ENCODE results near the gene DACT2.
"Not testable (repeated sequence)": the region's sequence is repeated elsewhere in the genome, so short reads cannot be mapped to it uniquely, and the experiment has no call there.

DACT2 gene

DNA sequence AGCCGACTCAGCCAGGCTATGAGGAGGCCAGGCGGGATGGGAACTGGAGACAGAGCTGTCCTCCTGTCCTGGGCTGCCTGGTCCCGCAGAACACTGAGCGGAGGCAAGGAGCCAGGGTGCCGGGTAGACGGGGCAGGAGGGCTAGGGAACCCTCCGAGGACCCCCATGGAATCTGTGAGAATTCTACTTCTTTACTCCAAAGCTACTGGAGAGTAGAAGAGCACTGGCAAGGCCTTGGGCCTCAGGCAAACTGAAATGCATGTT, 14.9 kb downstream of the DACT2 start:
- DNase-seq (ENCODE audit: low read depth in 3 of 3, low spot score in 1 of 3), result no peak

DNA sequence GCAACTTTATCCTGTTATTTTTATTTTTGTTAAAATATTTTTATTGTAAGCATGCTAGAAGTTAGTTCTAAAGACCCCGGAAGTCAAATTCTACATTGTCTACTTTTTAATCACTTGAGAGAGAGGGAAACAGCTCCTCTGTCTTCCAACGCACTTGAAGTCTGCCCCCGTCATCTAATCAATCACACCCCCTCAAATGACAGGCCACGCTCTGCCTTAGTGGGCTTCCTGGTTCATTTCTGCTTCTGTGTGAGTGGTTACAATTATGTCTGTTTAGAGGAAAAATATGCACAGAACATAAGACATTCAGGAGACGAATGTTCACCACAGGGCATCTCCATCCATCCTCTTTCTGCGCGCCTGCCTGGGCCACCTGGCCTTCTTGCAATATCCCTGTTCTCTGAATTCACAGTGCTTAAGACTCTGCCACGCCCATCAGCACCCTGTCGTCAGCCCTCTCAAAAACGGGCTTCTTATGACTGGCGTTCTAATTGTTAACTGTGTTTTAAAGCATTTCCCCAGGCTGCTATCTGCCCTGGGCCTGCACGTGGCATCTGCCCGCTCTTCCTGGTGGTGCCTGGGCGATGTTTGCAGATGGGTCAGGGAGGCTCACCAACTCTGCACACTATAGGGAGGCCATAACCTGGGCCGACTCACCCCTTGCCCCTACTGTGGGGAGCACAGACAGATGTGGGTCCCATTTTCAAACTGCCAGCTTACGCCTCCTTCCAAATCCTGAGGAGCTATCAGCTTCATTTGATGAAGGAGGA, 15.4 kb downstream of the DACT2 start:
- DNase-seq (ENCODE audit: low read depth in 3 of 3, low spot score in 1 of 3), result no peak

- no peak for DNase-seq (ENCODE audit: low read depth in 3 of 3, low spot score in 1 of 3)
Observed at GRCh38 chr6:168302534-168302933, 17.0 kb downstream of the DACT2 start.

DNA sequence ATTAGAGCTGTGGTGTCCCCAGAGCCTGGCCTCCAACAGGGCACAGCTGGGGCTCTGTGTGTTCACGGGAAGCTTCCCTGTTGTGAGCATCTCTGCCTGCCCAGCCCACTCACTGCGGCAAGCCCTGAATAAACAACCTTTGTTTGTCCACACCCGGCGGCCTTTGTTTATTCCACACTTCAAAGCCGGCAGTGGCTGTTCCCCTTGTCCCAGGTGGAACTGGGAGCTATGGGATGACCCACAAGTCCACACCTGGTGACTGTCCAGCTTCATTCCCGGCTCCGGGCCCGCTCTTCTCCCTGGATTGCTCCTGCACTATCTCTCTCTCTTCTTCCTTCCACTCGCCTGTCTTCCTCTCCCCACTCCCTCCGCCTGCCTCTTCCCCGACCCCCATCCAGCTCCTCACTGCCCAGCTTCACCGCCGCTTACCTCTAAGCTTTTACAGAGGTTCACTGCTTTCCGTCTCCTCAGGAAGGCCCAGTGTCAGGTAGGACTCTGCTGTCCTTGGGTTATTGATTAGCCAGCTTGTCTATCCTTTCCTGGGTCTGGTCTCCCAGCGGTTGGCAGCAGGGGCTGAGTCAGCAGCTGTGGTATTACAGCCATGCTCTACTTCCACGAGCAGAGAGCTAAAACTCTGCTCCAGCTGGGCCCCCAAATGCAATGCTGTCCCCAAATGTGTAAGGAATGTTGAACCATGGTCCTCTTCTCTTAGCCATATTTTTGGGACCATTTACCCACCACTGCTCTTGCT, 17.8 kb downstream of the DACT2 start:
- DNase-seq (ENCODE audit: low read depth in 3 of 3, low spot score in 1 of 3), result no peak

GRCh38 chr6:168300975-168301647, 18.5 kb downstream of the DACT2 start:
- no peak for DNase-seq (ENCODE audit: low read depth in 3 of 3, low spot score in 1 of 3)

- no peak for DNase-seq (ENCODE audit: low read depth in 3 of 3, low spot score in 1 of 3)
Observed at GRCh38 chr6:168299541-168300511, 19.8 kb downstream of the DACT2 start.

DNA sequence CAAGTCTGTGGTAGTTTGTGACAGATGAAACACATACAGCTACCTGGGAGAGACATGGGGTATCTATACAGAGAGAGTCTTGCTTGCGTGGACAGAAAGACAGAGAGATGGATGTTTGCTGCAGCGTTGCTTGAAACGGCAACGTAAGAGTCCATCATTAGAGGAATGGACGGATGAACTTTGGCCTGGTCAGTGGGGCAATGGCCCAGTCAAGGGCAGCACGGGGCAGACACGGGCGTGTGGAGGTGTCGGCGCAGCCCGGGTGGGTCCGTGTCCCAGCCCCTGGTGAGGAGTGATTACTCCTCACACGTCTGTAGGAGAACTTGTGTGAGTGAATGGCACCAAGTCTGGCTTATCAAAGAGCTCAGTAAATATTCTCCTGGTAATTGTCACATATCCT, 21.9 kb downstream of the DACT2 start:
- DNase-seq (ENCODE audit: low read depth in 3 of 3, low spot score in 1 of 3), result no peak

- no peak for DNase-seq (ENCODE audit: low read depth in 3 of 3, low spot score in 1 of 3)
Observed at GRCh38 chr6:168294901-168295300, 24.7 kb downstream of the DACT2 start.

DNA sequence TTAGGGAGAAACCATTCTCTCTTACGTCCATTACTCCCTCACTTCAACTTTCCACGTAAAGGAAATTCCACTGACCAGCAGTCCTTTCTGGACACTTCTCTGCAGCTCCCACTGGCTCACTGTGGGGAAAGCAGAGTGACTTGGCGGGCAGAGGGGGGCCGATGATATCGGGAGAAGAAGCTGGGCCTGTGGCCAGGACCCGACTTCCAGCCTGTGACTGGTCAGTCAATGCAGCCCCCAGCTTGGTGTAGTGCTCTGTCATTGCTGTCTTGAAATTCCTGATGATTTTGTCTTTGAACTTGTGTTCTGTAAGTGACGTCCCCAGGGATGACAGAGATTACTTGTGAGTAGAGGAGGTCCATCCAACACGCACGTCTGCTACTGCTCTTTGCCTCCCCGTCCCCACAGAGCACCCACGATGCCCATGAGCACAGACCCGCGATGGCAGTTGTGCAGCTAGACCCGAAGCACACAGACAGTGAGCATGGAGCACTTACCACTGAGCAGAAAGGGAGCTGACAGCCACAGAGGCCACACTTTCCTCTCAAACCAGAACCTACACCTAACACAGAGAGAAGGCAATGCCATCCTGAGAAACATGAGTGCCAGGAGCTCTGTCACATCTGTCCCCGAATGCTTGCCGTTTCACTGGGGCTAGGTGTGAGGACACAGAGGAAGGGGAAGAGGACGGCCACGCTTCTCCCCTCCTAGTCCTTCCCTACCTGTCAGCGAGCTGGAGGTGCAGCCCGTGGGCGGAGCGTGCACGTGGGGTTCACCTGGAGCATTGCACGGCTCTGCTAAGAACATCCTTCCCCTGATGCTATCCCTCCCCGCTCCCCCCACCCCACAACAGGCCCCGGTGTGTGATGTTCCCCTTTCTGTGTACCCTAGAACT, 25.7 kb downstream of the DACT2 start:
- no peak for DNase-seq (ENCODE audit: low read depth in 3 of 3, low spot score in 1 of 3)

DNA sequence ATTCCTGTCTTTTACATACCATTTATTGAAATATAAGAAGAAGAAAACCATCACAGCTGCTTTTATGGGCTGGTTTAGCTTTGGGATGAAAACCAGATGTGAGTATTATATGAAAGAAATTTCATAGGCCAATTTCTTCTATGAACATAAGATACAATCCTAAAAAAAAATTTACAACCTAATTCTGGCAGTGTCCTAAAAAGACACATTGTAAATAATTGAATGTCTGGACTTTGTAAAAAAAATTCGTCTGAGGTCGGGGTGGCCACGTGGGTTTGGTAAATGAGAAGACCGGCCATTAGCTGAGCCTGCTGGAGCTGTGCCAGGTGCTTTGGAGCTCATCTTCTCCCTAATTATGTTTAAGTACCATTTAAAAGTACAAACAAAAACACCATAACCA, 26.8 kb downstream of the DACT2 start:
- DNase-seq (ENCODE audit: low read depth in 3 of 3, low spot score in 1 of 3), result no peak

DNA sequence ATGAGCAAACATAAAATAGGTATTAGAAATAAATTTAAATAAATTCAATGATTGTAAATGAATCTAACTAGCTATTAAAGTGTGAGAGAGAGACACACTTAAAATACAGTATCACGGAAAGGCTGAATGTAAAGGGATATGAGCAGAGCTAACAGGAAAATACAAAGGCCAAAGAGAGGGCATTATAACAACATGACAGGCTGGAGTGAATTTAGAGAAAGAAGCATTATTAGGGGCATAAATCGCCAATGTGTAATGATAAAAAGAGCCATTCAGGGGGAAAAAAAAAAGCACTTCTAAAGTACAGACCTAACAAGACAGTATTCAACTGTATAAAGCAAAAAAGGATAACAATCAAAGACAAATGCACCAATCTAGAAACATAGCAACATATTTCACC, 28.1 kb downstream of the DACT2 start:
- no peak for DNase-seq (ENCODE audit: low read depth in 3 of 3, low spot score in 1 of 3)

DNA sequence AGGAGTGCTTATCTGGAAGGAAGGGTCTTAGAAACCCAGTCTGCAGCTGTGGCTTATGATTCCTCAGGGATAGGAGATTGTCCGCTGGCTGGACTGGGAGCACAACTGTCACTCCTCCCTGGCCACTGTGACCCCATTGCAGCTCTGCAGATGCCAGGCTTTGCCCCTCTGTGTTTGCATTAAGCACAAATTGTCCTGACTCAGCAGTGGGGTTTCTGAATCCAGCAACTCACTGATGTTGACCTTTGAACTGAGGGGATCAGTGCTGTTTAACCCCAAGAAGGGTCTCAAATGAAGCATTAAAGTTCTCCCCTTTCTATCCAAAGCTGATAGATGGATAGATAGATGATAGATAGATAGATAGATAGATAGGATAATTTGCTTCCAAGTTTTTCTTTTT, 29.5 kb downstream of the DACT2 start:
- DNase-seq (ENCODE audit: low read depth in 3 of 3, low spot score in 1 of 3), result no peak

DNA sequence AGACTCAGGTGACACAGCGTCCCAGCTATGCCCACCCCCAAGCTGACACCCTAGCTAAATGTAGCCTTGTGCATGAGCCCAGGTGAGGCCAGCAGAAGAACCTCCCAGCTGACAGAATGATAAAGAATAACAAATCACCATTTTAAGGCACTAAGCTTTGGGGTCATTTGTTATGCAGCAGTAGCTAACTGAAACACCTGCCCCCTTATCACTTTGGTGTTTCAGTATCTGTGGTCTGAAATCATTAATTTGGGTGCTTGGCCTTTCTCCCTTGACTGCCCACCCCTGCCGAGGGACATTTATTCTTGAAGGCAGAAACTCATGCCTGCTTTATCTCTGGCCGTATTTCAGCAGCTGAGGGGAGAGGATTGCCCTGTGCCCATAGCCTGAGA, 30.0 kb downstream of the DACT2 start:
- no peak for DNase-seq (ENCODE audit: low read depth in 3 of 3, low spot score in 1 of 3)

DNA sequence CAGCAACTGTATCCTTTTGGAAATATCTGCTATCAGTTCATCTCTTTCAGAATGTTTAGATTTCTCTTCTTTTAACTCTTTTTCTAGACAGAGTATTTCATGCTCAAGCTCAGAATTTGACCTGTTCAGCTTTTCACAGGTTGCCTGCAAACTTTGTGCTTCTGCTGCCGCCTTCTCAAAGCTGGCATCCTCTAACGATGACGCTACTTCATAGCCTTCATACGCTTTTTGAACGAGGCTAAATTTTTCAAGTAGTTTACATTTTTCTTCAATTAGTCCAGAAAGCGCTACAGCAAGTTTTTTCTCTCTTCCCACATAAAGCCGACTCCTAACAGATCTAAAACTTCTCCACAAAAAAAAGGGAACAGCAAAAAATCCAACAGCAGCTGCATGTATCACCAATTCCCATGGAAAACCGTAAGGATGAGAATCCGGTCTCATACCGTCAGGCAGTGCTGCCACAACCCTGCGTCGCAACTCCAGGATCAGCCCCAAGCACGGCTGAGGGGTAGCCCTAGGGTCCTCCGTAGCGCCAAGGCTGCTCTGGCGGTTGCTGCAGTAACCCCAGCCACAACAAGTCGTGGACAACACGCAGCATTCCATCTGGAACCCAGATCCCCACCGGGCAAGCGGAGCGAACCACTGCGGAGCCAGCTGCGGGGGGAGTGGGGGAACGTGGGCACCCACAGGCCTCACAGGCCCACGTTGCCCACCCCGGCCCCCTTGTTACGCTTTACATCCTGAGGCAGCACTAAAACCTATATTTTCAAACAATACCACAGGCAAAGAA, 30.6 kb downstream of the DACT2 start:
- no peak for DNase-seq (ENCODE audit: low read depth in 3 of 3, low spot score in 1 of 3)

DNA sequence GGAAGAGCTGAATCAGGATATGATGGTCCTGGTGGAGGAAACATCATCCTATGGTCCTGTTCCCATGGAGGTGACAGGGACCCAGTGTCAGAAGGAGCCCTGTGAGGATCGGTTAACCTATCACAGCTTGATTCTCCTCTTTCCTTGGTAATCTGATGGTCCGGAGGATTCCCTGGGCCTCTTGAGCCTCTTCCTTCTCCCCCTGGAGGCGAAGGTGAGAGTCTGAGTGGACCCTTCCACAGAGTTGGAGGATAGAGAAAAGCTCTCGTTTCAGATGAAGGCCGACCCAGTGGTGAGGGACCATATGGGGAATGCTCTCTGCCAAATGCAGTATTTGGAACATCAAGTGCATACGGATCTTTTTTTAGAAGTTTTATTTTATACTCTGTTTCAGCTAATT, 32.1 kb downstream of the DACT2 start:
- not testable (repeated sequence) for DNase-seq (ENCODE audit: low read depth in 3 of 3, low spot score in 1 of 3)

DNA sequence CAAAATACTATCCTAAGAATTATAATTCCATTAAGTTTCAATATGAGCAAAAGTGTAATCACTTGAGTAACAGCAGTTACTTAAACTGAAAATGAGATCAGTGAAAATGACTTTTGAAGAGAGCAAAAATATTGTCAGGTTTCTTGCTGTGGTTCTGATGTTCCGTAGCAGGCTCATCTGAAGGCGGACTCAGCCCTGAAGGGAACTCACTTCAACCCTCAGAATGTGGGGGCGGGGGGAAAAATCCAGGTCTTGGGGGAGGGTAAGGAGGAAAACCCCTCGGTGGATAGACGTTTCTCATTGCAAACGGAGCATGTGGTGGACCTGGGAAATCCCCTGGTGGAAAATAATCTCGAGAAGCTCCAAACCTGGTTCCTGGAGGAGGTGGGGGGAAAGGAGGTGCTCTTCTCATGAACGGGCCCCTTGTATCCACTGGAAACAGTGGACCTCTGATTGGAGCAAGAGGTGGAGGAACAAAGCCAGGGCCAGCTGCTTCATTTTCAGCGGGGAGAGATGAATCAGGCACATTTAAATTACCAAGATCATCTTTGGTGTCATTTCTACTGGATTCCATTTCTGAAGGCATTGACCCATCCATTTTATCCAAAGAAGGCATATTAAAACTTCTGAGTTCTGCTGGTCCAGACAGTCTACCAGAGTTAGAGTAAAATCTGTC, 32.7 kb downstream of the DACT2 start:
- not testable (repeated sequence) for DNase-seq (ENCODE audit: low read depth in 3 of 3, low spot score in 1 of 3)

DNA sequence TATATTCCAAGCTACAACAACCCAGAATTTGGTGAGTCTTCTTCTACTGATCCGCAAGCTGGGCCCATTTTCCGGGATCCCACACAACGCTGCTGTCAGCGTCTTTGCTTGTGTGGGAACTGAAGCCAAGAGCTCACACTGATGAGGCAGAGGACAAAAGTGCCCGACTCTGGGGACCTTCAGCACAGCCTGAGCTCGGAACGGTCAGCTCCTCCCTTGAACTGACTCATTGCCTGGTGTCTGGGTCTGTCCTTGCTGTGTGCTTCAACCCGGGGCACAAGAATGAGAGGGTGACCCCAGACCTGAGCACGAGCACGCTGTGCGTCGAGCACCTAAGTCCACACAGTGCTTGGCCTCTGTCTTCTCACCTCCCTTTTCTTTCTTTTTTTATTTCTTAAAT, 33.5 kb downstream of the DACT2 start:
- DNase-seq (ENCODE audit: low read depth in 3 of 3, low spot score in 1 of 3), result no peak

DNA sequence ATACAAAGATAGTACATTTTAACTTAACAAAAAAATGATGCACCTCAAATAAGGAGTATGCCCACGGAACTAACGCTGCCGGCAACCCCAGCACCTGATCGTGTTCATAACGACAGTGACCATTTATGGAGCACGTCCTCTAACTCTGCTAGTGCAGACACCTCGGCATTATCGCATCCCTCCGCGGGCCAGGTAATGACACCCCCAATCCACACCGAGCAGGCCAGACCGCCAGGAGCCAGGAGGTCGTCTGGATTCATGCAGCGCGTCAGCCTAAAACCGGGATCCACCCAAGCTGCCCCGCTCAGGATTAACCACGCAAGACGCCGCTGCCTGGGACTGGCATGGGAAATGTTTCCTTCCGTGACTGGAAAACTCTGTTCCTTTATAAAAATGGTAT, 34.1 kb downstream of the DACT2 start:
- DNase-seq (ENCODE audit: low read depth in 3 of 3, low spot score in 1 of 3), result no peak

- DNase-seq (ENCODE audit: low read depth in 3 of 3, low spot score in 1 of 3), result no peak
Observed at GRCh38 chr6:168284187-168284586, 35.4 kb downstream of the DACT2 start.

All from stimulated activated CD4-positive, alpha-beta T cell treated with anti-CD3 and anti-CD28 coated beads, TNF-alpha, amount 100 ng/mL, for 1 hour (primary cell).